ENCODE data around the gene PGK1. TPM values are rescaled to one million over a fixed set of nuclear protein-coding genes. Genes with fewer than 3 reads are reported as not detected.

Gene PGK1
- total RNA-seq, 1 experiment from 2014 or later = 607 TPM

DNA sequence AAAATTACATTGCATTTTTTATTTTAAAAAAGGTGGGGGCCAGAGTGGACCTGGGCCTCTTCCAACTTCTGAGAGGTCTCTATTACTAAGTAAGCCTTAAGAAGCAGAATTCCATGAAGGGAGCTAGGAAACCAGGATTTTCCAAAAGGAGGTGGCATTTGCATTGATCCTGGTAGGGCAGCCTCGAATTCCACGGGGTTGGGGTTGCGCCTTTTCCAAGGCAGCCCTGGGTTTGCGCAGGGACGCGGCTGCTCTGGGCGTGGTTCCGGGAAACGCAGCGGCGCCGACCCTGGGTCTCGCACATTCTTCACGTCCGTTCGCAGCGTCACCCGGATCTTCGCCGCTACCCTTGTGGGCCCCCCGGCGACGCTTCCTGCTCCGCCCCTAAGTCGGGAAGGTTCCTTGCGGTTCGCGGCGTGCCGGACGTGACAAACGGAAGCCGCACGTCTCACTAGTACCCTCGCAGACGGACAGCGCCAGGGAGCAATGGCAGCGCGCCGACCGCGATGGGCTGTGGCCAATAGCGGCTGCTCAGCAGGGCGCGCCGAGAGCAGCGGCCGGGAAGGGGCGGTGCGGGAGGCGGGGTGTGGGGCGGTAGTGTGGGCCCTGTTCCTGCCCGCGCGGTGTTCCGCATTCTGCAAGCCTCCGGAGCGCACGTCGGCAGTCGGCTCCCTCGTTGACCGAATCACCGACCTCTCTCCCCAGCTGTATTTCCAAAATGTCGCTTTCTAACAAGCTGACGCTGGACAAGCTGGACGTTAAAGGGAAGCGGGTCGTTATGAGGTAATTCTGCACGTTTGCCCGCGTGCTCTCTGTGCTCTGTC is at the start of gene PGK1 (continued):
- TF ChIP-seq, protein P1, sequence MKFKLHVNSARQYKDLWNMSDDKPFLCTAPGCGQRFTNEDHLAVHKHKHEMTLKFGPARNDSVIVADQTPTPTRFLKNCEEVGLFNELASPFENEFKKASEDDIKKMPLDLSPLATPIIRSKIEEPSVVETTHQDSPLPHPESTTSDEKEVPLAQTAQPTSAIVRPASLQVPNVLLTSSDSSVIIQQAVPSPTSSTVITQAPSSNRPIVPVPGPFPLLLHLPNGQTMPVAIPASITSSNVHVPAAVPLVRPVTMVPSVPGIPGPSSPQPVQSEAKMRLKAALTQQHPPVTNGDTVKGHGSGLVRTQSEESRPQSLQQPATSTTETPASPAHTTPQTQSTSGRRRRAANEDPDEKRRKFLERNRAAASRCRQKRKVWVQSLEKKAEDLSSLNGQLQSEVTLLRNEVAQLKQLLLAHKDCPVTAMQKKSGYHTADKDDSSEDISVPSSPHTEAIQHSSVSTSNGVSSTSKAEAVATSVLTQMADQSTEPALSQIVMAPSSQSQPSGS (CRISPR knock-in tag; IDR thresholded peaks at IDR 0.05; ENCODE audit: borderline replicate concordance, low read depth) = no peak
- TF ChIP-seq ETV6 (CRISPR knock-in tag; IDR thresholded peaks at IDR 0.05) (peak; percentile 99), SP1 (CRISPR knock-in tag; conservative IDR thresholded peaks at IDR 0.05) (peak; percentile 90; the same call in 1 of the 2 replicates), ZNF671 (CRISPR knock-in tag; IDR thresholded peaks at IDR 0.05) (no peak), FOXJ3 (CRISPR knock-in tag; IDR thresholded peaks at IDR 0.05; ENCODE audit: borderline replicate concordance) (no peak), TP53 (CRISPR knock-in tag; IDR thresholded peaks at IDR 0.05) (no peak), ZNF423 (CRISPR knock-in tag; IDR thresholded peaks at IDR 0.05) (no peak), IRF2 (CRISPR knock-in tag; IDR thresholded peaks at IDR 0.05; ENCODE audit: borderline replicate concordance, low read depth) (no peak), TCF7 (CRISPR knock-in tag; IDR thresholded peaks at IDR 0.05; ENCODE audit: low read depth) (no peak), NFE2L1 (CRISPR knock-in tag; IDR thresholded peaks at IDR 0.05) (no peak), SOX15 (CRISPR knock-in tag; IDR thresholded peaks at IDR 0.05) (no peak)
- TF ChIP-seq, protein P2, sequence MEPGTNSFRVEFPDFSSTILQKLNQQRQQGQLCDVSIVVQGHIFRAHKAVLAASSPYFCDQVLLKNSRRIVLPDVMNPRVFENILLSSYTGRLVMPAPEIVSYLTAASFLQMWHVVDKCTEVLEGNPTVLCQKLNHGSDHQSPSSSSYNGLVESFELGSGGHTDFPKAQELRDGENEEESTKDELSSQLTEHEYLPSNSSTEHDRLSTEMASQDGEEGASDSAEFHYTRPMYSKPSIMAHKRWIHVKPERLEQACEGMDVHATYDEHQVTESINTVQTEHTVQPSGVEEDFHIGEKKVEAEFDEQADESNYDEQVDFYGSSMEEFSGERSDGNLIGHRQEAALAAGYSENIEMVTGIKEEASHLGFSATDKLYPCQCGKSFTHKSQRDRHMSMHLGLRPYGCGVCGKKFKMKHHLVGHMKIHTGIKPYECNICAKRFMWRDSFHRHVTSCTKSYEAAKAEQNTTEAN (CRISPR knock-in tag; IDR thresholded peaks at IDR 0.05) = no peak
- TF ChIP-seq, protein P3, sequence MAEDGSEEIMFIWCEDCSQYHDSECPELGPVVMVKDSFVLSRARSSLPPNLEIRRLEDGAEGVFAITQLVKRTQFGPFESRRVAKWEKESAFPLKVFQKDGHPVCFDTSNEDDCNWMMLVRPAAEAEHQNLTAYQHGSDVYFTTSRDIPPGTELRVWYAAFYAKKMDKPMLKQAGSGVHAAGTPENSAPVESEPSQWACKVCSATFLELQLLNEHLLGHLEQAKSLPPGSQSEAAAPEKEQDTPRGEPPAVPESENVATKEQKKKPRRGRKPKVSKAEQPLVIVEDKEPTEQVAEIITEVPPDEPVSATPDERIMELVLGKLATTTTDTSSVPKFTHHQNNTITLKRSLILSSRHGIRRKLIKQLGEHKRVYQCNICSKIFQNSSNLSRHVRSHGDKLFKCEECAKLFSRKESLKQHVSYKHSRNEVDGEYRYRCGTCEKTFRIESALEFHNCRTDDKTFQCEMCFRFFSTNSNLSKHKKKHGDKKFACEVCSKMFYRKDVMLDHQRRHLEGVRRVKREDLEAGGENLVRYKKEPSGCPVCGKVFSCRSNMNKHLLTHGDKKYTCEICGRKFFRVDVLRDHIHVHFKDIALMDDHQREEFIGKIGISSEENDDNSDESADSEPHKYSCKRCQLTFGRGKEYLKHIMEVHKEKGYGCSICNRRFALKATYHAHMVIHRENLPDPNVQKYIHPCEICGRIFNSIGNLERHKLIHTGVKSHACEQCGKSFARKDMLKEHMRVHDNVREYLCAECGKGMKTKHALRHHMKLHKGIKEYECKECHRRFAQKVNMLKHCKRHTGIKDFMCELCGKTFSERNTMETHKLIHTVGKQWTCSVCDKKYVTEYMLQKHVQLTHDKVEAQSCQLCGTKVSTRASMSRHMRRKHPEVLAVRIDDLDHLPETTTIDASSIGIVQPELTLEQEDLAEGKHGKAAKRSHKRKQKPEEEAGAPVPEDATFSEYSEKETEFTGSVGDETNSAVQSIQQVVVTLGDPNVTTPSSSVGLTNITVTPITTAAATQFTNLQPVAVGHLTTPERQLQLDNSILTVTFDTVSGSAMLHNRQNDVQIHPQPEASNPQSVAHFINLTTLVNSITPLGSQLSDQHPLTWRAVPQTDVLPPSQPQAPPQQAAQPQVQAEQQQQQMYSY (CRISPR knock-in tag; IDR thresholded peaks at IDR 0.05) = peak; percentile 50; the same call in 1 of the 2 replicates
- TF ChIP-seq, protein P4, sequence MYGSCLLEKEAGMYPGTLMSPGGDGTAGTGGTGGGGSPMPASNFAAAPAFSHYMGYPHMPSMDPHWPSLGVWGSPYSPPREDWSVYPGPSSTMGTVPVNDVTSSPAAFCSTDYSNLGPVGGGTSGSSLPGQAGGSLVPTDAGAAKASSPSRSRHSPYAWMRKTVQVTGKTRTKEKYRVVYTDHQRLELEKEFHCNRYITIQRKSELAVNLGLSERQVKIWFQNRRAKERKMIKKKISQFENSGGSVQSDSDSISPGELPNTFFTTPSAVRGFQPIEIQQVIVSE (CRISPR knock-in tag; IDR thresholded peaks at IDR 0.05; ENCODE audit: borderline replicate concordance) = no peak

DNA sequence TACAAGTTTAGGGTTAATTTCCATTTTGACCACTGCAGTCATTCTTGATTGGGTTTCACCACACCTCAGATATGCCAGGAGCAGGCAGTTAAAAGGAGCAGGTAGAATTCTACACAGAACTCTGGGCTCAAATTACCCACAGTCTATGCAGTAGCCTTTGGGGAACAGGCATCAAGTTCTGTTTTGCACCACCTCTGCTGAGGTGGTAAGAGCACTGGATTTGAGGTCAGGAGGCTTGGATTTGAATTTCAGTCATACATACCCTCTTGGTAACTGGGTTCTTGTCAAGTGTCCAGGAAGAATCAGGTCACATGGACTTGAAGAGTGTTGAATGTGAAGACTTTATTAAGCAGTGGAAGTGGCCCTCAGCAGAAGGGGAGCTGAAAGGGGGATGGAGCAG is 40.4 kb upstream of the PGK1 start:
- Mint-ChIP-seq H3K9me3 (peaks cover 7% of the 10 kb centered on the region), H3K27me3 (ENCODE audit: low read depth) (no peaks in the 10 kb centered on the region), H3K4me3 (no peak overlapping the region), H3K4me1 (no peaks in the 10 kb centered on the region), H3K36me3 (no peaks in the 10 kb centered on the region), H3K27ac (no peak overlapping the region)
- ChIA-PET CTCF (no interaction called here), POLR2A (no interaction called here)
- DNase-seq (ENCODE audit: low spot score) = no peak
- ATAC-seq = no peak
- TF ChIP-seq, protein P5, sequence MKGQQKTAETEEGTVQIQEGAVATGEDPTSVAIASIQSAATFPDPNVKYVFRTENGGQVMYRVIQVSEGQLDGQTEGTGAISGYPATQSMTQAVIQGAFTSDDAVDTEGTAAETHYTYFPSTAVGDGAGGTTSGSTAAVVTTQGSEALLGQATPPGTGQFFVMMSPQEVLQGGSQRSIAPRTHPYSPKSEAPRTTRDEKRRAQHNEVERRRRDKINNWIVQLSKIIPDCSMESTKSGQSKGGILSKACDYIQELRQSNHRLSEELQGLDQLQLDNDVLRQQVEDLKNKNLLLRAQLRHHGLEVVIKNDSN (CRISPR knock-in tag; IDR thresholded peaks at IDR 0.05) = no peak
- TF ChIP-seq, protein P6, sequence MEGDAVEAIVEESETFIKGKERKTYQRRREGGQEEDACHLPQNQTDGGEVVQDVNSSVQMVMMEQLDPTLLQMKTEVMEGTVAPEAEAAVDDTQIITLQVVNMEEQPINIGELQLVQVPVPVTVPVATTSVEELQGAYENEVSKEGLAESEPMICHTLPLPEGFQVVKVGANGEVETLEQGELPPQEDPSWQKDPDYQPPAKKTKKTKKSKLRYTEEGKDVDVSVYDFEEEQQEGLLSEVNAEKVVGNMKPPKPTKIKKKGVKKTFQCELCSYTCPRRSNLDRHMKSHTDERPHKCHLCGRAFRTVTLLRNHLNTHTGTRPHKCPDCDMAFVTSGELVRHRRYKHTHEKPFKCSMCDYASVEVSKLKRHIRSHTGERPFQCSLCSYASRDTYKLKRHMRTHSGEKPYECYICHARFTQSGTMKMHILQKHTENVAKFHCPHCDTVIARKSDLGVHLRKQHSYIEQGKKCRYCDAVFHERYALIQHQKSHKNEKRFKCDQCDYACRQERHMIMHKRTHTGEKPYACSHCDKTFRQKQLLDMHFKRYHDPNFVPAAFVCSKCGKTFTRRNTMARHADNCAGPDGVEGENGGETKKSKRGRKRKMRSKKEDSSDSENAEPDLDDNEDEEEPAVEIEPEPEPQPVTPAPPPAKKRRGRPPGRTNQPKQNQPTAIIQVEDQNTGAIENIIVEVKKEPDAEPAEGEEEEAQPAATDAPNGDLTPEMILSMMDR (IDR thresholded peaks at IDR 0.05) = no peak
- TF ChIP-seq ZNF263 (CRISPR knock-in tag; IDR thresholded peaks at IDR 0.05; ENCODE audit: low read depth) = no peak

Data from WTC11 (cell line).